HepG2 (cell line): ENCODE results near the gene MYBL2. TPM values are rescaled to one million over a fixed set of nuclear protein-coding genes. Genes with fewer than 3 reads are reported as not detected.

Experiments used
- ATF1 ChIP-seq: IDR thresholded peaks from 2 replicates; pipeline ENCODE4 v1.6.1; 2016; ENCODE audit warnings: mild to moderate bottlenecking, control low read depth
- EHMT2 ChIP-seq: fragments of 200-600 bp; sonication (generic); IDR thresholded peaks from 2 replicates; pipeline ENCODE4 v1.7.0; 2017; ENCODE audit warnings: antibody characterized with exemption, low read depth, low read length, borderline replicate concordance
- JARID2 ChIP-seq: sonication (generic); formaldehyde crosslinking; IDR thresholded peaks from 2 replicates; pipeline ENCODE4 v1.8.1; 2023; ENCODE audit warnings: missing genetic modification reagents, inconsistent platforms; ENCODE audit not compliant: insufficient replicate concordance
- KMT2B ChIP-seq: IDR thresholded peaks from 2 replicates; pipeline ENCODE4 v1.6.1; 2016; ENCODE audit warnings: missing genetic modification reagents, missing compliant biosample characterization
- MXI1 ChIP-seq: IDR thresholded peaks from 3 replicates; pipeline ENCODE4 v1.6.1; 2012; ENCODE audit warnings: low read depth, low read length, inconsistent platforms, borderline replicate concordance
- NFIB ChIP-seq: sonication (generic); formaldehyde crosslinking; IDR thresholded peaks from 2 replicates; pipeline ENCODE4 v1.9.0; 2021; ENCODE audit warnings: missing genetic modification reagents, mild to moderate bottlenecking, borderline replicate concordance
- TOE1 ChIP-seq: sonication (generic); formaldehyde crosslinking; IDR thresholded peaks from 2 replicates; pipeline ENCODE4 v1.4.0; 2020; ENCODE audit warnings: mild to moderate bottlenecking, missing genetic modification reagents
- UBTF ChIP-seq: sonication (generic); formaldehyde crosslinking; IDR thresholded peaks from 2 replicates; pipeline ENCODE4 v1.4.0; 2020; ENCODE audit warnings: mild to moderate bottlenecking, missing genetic modification reagents
- ZBTB3 ChIP-seq: sonication (generic); formaldehyde crosslinking; IDR thresholded peaks from 2 replicates; pipeline ENCODE4 v1.4.0; 2020; ENCODE audit warnings: low read depth, mild to moderate bottlenecking, moderate library complexity, missing genetic modification reagents, borderline replicate concordance
- ZNF558 ChIP-seq: sonication (generic); formaldehyde crosslinking; IDR thresholded peaks from 2 replicates; pipeline ENCODE4 v1.9.0; 2022; ENCODE audit warnings: mild to moderate bottlenecking, missing genetic modification reagents, borderline replicate concordance
- ZNF670 ChIP-seq: sonication (generic); formaldehyde crosslinking; IDR thresholded peaks from 2 replicates; pipeline ENCODE4 v1.8.0; 2022; ENCODE audit warnings: mild to moderate bottlenecking, missing genetic modification reagents, borderline replicate concordance
- ZNF75D ChIP-seq: sonication (generic); formaldehyde crosslinking; IDR thresholded peaks from 2 replicates; pipeline ENCODE4 v1.8.1; 2023; ENCODE audit warnings: missing genetic modification reagents, mild to moderate bottlenecking, borderline replicate concordance
- ZNF792 ChIP-seq: IDR thresholded peaks from 2 replicates; pipeline ENCODE4 v1.6.1; 2016
- ZSCAN31 ChIP-seq: sonication (generic); formaldehyde crosslinking; IDR thresholded peaks from 2 replicates; pipeline ENCODE4 v1.5.0; 2020; ENCODE audit warnings: low read depth, mild to moderate bottlenecking, missing genetic modification reagents
- polyA plus RNA-seq, 8 experiments: library from polyadenylated mRNA; depleted of rRNA in 3 of 8; stranded (reverse) in 7 of 8; unstranded in 1 of 8; fragments of >200 nt; fragmentation: Illumina TruSeq in 4 of 8; extraction: Trizol in 4 of 8; gene quantifications; 2 replicates each; pipeline versions ENCODE4 v1.2.1 to v1.2.3, GENCODE V29; 2011 to 2016; ENCODE audit warnings: low read depth in 4 of 8, missing spikeins in 1 of 8, mixed read lengths in 1 of 8; ENCODE audit not compliant: insufficient read depth in 1 of 8
- total RNA-seq, 5 experiments: library from RNA; depleted of rRNA; stranded (reverse); fragments of >200 nt; fragmentation: Illumina TruSeq; extraction: Trizol; gene quantifications; 2 replicates each; pipeline ENCODE4 v1.2.3, GENCODE V29; 2016; ENCODE audit warnings: low read depth in 1 of 5
- TF ChIP-seq, protein P1 (sequence below): sonication (generic); formaldehyde crosslinking; IDR thresholded peaks from 2 replicates; pipeline ENCODE4 v1.4.0; 2020; ENCODE audit warnings: mild to moderate bottlenecking, missing genetic modification reagents
- TF ChIP-seq, protein P2 (sequence below): sonication (generic); formaldehyde crosslinking; IDR thresholded peaks from 2 replicates; pipeline ENCODE4 v1.4.0; 2020; ENCODE audit warnings: low read depth, mild to moderate bottlenecking, missing genetic modification reagents

MYBL2 gene
- total and polyA plus RNA-seq, 2 of the 13 experiments (the other 11 are each of a cell fraction or from before 2014, with no cell fraction given), result 11.9 to 66.2 TPM

- TF ChIP-seq, protein P1, sequence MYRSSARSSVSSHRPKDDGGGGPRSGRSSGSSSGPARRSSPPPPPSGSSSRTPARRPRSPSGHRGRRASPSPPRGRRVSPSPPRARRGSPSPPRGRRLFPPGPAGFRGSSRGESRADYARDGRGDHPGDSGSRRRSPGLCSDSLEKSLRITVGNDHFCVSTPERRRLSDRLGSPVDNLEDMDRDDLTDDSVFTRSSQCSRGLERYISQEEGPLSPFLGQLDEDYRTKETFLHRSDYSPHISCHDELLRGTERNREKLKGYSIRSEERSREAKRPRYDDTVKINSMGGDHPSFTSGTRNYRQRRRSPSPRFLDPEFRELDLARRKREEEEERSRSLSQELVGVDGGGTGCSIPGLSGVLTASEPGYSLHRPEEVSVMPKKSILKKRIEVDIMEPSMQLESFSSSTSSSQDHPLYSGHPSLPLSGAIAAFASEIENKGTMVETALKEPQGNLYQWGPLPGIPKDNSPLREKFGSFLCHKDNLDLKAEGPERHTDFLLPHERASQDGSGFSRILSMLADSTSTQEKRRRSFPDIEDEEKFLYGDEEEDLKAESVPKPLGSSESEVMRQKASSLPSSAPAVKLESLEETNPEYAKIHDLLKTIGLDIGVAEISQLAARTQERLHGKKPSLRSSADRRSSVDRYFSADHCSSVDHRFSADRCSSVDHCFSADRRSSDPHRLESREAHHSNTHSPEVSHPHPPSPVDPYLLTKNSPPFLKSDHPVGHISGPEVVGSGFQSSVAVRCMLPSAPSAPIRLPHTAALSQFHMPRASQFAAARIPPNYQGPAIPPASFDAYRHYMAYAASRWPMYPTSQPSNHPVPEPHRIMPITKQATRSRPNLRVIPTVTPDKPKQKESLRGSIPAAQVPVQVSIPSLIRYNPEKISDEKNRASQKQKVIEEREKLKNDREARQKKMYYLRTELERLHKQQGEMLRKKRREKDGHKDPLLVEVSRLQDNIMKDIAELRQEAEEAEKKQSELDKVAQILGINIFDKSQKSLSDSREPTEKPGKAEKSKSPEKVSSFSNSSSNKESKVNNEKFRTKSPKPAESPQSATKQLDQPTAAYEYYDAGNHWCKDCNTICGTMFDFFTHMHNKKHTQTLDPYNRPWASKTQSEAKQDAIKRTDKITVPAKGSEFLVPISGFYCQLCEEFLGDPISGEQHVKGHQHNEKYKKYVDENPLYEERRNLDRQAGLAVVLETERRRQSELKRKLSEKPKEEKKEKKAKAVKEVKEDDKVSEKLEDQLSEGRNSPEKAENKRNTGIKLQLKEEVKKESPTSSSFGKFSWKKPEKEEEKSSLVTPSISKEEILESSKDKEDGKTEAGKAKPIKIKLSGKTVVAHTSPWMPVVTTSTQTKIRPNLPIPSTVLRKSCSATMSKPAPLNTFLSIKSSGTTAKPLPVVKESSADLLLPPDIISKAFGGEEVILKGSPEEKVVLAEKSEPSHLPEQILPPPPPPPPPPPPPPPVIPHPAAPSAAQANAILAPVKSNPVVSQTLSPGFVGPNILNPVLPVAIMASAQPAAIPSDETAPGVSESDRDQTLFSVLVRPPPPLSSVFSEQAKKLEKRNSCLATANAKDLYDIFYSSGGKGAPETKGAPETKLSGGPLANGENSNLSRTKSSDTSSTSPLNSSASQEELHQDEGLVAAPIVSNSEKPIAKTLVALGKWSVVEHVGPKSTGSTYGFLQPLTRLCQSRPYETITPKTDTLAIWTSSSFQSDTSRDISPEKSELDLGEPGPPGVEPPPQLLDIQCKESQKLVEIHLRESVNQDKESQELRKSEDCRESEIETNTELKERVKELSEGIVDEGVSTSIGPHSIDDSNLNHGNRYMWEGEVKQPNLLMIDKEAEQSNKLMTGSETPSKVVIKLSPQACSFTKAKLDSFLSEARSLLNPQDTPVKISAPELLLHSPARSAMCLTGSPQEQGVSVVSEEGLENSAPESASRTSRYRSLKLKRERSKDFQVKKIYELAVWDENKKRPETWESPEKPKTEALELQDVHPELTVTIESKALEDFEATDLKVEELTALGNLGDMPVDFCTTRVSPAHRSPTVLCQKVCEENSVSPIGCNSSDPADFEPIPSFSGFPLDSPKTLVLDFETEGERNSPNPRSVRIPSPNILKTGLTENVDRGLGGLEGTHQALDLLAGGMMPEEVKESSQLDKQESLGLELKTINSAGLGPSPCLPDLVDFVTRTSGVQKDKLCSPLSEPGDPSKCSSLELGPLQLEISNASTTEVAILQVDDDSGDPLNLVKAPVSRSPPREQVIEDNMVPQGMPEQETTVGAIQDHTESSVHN, result no peak; the same call in 1 of the 2 replicates
- TF ChIP-seq TOE1 (CRISPR knock-in tag) (no peak), ZSCAN31 (CRISPR knock-in tag) (0 out of 2 replicates have a peak, but pooled peaks have one; percentile 32), ZNF670 (no peak), NFIB (CRISPR knock-in tag) (no peak), KMT2B (no peak), MXI1 (peak; percentile 98), ZBTB3 (no peak), JARID2 (CRISPR knock-in tag) (peak; percentile 51), ZNF558 (CRISPR knock-in tag) (peak; percentile 86; the same call in 1 of the 2 replicates), ATF1 (CRISPR knock-in tag) (no peak), UBTF (CRISPR knock-in tag) (peak; percentile 62), ZNF792 (CRISPR knock-in tag) (peak; percentile 46; the same call in 1 of the 2 replicates), EHMT2 (no peak), ZNF75D (CRISPR knock-in tag) (no peak)
- TF ChIP-seq, protein P2, sequence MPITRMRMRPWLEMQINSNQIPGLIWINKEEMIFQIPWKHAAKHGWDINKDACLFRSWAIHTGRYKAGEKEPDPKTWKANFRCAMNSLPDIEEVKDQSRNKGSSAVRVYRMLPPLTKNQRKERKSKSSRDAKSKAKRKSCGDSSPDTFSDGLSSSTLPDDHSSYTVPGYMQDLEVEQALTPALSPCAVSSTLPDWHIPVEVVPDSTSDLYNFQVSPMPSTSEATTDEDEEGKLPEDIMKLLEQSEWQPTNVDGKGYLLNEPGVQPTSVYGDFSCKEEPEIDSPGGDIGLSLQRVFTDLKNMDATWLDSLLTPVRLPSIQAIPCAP (CRISPR knock-in tag), result no peak
Observed at GRCh38 chr20:43666376-43667328, at the start of gene MYBL2 (continued).
